GM13977 (cell line): ENCODE data around the gene YPEL5.

ENCODE experiments used
- DNase-seq: peaks from one replicate; pipeline ENCODE4 v3.0.0; 2012; ENCODE audit warnings: low spot score
- in situ Hi-C: fragments of 300-500 bp; cut with MboI; formaldehyde crosslinking; loops from one replicate; pipeline ENCODE4 v1.12.0; 2022; ENCODE audit warnings: low sequenced_read_pairs, low pct_unique_long_range_greater_than_20kb, mixed read lengths, inconsistent platforms; ENCODE audit not compliant: unreplicated experiment
- TF ChIP-seq, protein P1 (sequence below): IDR thresholded peaks from 2 replicates; pipeline ENCODE4 v1.5.1; 2012; ENCODE audit warnings: mild to moderate bottlenecking, control low read depth; ENCODE audit not compliant: insufficient read depth; ENCODE audit errors: extremely low read depth, missing control alignments

The YPEL5 gene

GRCh38 chr2:30190637-30191036, 43.8 kb downstream of the YPEL5 start:
- no peak for DNase-seq
- in situ Hi-C loops: no loop called here
- TF ChIP-seq, protein P1, sequence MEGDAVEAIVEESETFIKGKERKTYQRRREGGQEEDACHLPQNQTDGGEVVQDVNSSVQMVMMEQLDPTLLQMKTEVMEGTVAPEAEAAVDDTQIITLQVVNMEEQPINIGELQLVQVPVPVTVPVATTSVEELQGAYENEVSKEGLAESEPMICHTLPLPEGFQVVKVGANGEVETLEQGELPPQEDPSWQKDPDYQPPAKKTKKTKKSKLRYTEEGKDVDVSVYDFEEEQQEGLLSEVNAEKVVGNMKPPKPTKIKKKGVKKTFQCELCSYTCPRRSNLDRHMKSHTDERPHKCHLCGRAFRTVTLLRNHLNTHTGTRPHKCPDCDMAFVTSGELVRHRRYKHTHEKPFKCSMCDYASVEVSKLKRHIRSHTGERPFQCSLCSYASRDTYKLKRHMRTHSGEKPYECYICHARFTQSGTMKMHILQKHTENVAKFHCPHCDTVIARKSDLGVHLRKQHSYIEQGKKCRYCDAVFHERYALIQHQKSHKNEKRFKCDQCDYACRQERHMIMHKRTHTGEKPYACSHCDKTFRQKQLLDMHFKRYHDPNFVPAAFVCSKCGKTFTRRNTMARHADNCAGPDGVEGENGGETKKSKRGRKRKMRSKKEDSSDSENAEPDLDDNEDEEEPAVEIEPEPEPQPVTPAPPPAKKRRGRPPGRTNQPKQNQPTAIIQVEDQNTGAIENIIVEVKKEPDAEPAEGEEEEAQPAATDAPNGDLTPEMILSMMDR: no peak

DNA sequence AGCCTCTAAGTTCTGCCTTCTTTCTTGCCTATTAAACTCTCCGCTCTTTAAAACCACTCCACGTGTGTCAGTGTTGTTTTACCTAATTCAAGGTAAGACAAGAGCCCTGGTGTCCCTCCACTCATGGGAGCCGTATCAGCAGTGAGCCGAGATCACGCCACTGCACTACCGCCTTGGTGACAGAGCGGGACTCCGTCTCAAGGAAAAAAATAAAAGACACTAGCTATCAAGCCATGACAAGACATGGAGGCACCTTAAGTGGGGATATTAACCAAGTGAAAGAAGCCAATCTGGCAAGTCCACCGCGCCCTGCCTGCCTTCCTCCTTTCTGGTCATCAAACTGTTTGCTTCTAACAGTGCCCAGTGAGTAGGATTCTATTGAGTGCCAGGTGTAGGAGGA, 44.3 kb downstream of the YPEL5 start:
- TF ChIP-seq, protein P1: no peak
- no peak for DNase-seq
- in situ Hi-C loops: no loop called here

DNA sequence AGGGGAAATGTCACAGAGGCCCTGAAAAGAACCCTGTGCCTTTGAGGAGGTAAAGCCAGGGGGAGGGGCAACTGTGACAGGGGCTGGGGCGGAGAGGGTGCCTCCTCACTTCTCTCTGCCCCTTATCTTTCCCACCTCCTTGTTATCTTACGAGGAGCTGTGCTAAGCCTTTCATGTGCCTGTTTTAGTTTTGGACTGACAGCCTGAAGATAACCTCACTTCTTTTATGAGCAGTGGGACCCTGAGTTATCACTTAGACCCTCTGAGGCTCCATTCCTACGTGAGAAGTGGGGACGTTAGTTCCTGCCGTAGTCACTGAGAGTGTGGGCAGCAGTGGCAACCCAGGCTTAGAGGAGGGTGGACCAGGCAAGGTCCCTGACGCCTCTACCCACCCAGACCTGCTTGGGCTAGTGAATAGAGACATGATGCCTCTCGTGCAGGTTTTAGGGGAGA, 45.0 kb downstream of the YPEL5 start:
- DNase-seq: no peak
- in situ Hi-C loops: no loop called here
- TF ChIP-seq, protein P1: no peak

- in situ Hi-C loops: no loop called here
- DNase-seq: no peak
- TF ChIP-seq, protein P1: no peak
Measured at GRCh38 chr2:30192314-30192713, 45.5 kb downstream of the YPEL5 start.

GRCh38 chr2:30193104-30193681, 46.4 kb downstream of the YPEL5 start:
- no peak for DNase-seq
- TF ChIP-seq, protein P1: no peak
- in situ Hi-C loops: no loop called here

- DNase-seq: no peak
- in situ Hi-C loops: no loop called here
- TF ChIP-seq, protein P1: no peak
Measured at GRCh38 chr2:30194421-30194820, 47.6 kb downstream of the YPEL5 start.
